ENCODE results near the gene GRIP2.

Gene GRIP2

DNA sequence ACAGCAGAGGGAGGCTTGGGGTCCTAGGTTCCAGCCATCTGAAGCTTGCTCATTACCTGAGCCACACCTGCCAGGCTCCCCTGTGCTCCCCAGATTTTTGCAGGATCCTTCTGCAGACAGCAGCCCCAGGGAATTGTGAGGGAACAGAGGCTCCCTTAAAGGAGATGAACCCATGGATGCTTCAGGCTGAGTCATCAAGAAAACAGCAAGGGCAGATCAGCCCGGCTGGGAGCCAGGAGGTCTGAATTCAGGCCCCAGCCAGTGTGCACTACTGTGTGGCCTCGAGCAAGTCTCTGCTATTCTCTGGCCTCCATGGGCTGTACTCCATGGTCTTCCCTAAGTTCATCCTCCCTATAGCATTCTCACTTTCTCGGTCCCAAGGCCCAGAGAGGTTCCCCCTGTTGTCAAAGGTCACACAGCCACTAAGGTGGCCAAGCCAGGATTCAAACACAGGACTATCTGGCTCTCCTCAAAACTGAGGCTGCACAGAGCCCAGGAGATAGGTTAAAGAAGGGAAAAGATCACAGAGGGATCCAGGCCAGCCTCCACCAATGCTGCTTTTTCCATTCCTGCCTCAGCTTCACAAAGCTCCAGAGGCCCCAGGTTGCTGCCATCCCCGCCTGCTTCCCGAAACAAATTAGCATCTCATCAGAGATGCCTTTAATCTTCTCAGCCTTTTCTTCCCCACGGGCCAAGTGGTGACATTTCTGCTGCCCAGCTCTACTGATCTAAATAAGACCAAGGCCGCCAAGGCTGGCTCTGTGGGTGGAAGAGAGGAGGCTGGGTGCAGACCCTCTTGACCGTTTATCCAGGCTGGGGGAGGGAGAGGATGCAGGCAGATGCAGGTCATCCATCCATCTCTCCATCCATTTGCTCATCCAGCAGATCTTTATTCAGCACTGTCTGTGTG, 21.2 kb upstream of the GRIP2 start:
- DNase-seq (ENCODE audit: low read depth in 2 of 2): no peak

DNA sequence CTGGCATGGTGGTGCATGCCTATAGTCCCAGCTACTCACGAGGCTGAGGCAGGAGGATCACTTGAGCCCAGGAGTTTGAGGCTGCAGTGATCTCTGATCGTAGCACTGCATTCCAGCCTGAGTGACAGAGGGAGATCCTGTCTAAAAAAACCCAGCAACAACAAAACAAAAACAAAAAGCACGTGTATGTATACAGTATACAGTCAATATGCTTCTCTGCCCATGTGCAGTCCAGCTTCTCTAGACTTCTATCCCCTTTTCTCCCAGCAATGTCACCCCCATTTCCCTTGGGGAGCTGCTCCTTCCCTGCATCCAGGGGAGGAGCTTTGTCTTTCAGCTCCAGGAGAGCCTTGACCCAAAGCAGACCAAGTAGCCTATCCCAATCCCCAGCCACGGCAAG, 20.0 kb upstream of the GRIP2 start:
- no peak for DNase-seq (ENCODE audit: low read depth in 2 of 2)

DNA sequence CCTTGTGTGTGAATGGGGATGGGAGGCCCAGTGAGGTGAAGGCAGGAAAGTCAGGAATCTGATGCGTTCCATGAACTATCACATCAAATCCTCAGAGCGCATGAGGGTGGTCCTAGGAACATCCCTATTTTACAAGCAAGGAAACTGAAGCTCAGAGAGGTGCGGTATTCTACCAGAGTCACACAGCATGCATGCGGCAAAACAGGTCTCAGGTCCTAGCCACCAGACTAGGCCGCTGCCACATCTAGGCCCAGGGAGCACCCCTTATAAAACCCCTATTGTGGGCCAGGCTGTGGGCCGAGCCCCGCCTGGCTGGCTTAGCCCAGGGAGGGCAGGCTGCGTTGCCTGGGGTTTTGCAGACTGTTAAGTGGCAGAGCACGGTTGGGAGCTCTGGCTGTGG, 17.9 kb upstream of the GRIP2 start:
- no peak for DNase-seq (ENCODE audit: low read depth in 2 of 2)

GRCh38 chr3:14555835-14556234, 15.7 kb upstream of the GRIP2 start:
- no peak for DNase-seq (ENCODE audit: low read depth in 2 of 2)

GRCh38 chr3:14554715-14555114, 14.6 kb upstream of the GRIP2 start:
- DNase-seq (ENCODE audit: low read depth in 2 of 2): no peak

GRCh38 chr3:14553871-14554270, 13.7 kb upstream of the GRIP2 start:
- no peak for DNase-seq (ENCODE audit: low read depth in 2 of 2)

DNA sequence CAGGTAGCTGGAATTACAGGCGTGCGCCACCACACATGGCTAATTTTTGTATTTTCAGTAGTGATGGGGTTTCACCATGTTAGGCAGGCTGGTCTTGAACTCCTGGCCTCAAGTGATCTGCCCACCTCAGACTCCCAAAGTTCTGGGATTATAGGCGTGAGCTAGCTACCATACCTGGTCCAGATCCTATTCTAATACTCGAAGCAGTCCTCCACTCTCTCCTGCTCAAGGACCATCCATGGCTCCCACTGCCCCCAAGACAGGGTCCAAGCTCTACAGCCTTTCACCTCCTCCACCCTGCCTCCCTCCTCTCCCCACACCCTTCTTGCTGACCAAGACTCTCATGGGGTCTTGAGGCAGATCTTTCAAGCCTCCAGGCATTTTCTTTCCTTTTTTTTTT, 12.6 kb upstream of the GRIP2 start:
- DNase-seq (ENCODE audit: low read depth in 2 of 2): no peak

DNA sequence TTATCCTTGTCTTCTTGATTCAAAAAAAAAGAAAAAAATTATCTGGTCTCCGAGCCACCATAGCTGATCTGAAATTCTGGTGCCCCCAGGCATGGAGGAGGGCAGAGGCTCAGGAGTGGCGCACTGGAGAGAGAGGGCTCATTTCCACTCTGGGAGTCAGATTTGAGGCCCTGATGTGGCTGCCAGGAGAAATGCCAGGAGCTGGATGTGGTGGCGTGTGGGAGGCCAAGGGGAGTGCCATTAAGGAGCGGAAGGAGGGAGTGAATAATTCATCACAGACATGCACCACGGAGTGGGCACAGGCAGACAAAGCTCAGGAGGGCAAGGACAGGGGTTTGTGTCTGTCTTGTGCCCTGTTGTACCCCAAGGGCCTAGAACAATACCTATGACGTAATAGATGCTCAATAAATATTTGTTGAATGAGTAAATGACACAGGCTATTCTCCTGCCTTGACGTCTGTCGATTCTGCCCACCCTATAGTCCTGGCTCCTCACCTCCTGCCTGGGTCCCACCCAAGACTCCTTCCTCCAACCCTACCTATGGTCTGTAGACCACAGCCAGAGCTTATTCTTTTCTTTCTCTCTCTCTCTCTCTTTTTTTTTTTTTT, 12.0 kb upstream of the GRIP2 start:
- no peak for DNase-seq (ENCODE audit: low read depth in 2 of 2)

DNA sequence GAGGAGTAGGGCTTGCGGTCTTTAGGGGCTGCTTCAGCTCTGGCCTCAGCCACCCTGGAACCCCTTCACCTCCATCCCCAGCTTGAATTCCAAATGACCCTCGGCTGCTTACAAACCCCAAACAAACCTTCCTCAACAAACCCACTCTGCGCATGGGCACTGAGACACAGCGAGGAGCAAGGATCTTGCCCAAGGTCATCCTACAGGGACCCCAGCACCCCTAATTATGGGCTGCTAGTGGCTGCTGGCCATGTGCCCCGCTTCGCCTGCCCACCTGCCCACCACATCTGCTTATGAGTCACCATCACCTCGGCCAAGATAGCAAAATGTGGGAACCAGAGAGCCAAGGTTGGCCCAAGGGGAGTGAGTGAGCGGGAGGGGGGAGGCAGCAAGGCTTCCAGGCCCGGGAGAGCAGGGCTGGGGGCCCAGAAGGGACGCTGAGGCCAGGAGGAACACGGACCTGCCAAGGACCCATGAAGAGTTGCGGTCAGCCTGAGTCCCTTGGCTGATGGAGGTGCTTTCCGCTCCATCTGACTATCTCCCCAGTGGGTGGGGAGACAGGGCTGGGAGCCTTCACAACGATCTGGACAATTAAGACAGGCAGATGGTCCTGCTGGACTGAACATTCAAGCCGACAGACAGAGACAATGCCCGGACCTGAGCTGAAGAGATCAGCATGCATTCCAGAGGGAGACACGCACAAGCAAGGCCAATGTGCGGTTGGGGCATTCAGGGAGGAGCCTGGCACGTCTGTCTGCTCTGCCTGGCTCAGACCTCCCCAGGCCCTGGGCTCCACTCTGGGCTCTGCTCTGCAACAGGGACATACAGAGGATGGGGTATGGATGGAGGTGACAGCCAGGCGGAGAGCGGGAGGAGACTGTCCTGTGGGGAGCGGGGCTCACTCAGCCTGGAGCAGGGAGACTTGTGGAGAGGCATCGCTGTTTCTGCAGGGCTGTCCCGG, 10.8 kb upstream of the GRIP2 start:
- DNase-seq (ENCODE audit: low read depth in 2 of 2): no peak

GRCh38 chr3:14550181-14550580, 10.0 kb upstream of the GRIP2 start:
- DNase-seq (ENCODE audit: low read depth in 2 of 2): no peak

DNA sequence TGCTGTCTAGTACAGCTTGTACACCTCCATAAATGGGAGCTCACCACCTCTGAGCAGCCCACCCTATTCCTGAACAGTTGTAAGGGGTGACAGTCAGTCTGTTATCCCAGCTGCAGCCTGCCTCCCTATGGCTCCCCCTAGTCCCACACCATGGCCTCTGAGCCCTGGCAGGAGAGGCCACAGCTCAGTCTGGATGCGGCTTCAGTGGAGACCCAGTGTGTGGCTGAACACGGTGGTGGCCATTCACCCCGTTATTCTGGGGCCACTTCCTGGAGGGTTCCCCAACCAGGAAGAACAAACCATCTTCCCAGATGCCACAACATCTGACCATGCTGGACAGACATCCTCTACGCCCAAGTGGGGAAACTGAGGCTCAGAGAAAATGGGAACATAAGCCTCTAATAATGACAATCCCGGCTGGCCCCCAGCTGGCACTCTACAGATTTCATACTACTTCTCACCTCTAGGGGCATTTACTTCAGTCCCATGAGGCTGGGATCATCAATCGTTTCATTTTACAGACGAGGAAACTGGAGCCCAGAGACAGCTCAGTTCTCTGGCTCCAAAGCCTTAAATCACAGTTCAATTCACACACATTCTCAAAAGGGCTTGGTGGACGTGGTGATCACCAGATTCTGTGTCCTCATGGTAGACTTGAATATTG, 9.2 kb upstream of the GRIP2 start:
- no peak for DNase-seq (ENCODE audit: low read depth in 2 of 2)

DNA sequence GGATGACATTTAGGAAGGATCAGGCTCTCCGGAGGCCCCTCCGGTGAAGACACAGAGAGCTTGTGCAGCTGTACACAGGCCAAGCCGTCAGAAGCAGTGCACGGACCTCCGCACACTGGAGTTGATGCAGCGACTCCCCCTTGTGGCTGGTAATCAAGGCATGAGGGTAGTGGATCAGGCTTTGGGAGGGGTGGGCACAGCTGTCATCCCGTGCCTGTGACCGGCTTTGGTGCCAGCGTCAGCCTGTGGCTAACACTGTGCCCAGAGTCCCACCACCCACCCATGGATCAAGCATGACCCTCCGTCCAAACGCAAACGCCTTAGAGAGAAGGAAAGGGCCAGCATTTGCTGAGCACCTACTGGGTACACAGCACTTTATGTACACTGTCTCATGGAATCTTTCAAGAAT, 8.2 kb upstream of the GRIP2 start:
- DNase-seq (ENCODE audit: low read depth in 2 of 2): peak; percentile 28 to 38

GRCh38 chr3:14547693-14548092, 7.6 kb upstream of the GRIP2 start:
- no peak for DNase-seq (ENCODE audit: low read depth in 2 of 2)

DNA sequence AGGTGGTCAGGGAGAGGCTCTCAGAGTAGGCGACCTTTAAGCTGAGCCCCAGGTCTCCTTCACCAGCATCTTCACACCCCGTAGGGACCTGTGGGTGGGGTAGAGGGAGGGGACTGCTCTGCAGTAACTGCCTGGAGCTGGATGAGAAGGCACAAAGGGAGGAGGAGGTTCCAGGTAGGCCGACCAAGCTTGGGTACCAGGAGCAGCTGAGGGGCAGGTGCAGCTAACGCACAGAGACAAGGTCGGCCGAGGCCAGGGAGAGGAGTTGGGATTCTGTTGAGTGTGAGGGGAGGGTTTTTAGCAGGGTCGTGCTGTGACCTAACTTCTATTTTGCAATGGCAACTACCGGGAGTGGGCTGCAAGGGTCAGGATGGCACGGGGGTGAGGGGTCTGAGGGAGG, 5.9 kb upstream of the GRIP2 start:
- DNase-seq (ENCODE audit: low read depth in 2 of 2): no peak

- no peak for DNase-seq (ENCODE audit: low read depth in 2 of 2)
Observed at GRCh38 chr3:14545251-14545635, 5.1 kb upstream of the GRIP2 start.

DNA sequence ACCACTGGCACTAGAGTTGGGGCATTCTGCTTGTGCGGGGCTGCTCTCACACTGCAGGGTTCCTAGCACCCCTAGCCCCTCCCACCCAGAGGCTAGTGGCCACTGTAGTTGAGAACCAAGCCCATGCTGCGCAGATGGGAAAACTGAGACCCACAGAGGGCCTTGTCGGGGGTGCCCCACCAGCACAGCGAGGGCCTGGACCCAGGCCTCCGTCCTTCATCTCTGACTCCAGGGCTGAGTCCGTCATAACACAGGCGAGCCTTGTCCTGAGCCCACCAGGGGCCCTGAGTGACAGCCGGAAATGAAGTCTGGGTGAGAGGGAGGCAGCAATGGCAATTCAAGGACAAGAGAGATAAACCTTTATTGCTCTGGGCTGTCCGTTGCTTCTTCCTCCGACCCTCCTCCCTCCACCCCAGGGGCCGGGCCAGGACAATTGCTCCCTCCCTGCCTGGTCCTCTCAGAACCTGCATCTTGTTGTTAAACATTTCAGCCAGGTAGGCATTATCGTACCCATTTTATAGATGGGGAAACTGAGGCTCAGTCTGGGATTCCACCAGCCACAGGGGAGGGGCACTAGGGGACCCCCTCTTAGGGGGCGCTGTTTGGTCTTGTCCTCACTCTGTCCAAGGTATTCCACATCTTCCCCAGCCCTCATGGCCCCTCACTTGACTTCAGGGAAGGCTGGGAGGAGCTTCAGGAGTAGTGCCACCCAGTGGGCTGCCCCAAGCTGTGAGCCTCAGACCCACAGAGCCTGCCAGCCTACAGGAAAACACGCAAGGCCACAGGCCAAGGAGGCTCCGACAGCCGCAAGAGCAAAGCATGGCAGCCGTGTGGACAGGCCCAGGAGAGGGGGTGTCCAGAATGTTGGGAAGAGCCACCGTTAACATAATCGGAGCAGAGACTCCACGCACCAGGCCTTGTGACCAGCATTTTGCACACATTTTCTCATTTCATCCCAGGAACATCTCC, 4.4 kb upstream of the GRIP2 start:
- DNase-seq (ENCODE audit: low read depth in 2 of 2): no peak

DNA sequence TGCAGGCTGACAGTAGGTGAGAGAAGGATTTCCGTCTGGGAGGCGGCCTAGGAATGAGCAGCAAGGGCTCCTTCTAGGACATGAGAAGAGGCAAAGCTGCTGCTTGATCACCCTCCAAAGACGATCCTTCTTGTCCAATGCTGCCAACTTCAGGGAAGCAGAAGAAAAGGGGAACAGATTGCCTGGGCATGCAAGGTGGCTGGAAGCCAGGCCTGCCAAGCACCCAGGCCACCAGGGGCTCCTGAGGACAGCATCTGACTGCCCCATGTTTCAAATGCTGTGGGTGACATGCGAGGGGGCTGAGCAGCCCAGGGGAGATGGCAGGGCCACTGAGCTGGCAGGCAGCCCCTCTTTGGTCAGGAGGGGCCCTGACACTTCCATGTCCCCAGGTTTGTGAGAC, 3.3 kb upstream of the GRIP2 start:
- no peak for DNase-seq (ENCODE audit: low read depth in 2 of 2)

- no peak for DNase-seq (ENCODE audit: low read depth in 2 of 2)
Observed at GRCh38 chr3:14542656-14543055, 2.5 kb upstream of the GRIP2 start.

DNA sequence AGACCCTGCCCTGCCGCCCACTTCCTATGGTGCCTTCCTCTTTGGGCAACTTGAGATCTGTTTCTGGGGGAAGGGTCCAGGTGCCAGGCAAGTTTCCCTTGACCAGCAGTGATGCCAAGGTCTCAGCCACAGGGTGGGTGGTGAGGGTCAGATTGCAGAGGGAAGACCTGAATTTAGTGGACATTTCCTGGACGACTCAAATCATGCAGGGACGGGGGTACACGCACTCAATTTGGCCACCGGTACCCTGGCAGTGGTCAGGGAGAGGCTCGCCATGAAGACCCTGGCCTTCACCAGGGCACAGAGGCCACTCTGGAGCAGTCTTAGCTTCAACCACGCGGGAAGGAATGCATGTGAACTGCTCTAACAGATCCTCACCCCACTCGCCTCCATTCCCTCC, 1.5 kb upstream of the GRIP2 start:
- no peak for DNase-seq (ENCODE audit: low read depth in 2 of 2)

DNA sequence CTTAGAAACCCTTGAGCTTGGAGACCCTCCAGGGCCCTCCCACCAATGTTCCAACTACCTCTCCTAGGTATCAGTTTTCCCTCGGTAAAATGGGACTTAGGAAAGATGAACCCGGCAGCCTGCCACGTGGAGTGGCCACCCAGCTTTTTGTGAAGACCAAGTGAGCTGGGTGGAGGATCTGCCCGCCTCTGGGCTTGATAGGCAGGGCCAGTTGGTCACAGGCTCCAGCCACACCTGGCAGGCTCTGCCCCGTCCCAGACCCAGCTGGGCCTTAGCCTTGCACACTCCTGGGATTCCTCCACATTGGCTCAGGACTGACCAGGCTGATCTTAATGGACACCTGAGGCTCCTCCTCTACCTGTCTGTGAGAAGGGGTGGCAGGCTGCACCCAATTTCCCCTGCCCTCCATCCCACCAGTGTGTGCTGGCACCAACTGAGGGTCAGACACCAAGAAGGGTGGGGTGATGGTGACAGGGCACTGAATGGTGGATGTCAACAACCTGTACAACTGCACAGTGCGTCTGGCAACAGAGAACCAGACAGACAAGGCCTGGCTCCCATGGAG, 761 bp upstream of the GRIP2 start:
- no peak for DNase-seq (ENCODE audit: low read depth in 2 of 2)
